Measurements from ENCODE around the gene TTC28. TPM values are rescaled to one million over a fixed set of nuclear protein-coding genes. Genes with fewer than 3 reads are reported as not detected.

TTC28 gene
- total and polyA plus RNA-seq, 12 donors, result 3.4 to 75.6 (median 28.6) TPM

DNA sequence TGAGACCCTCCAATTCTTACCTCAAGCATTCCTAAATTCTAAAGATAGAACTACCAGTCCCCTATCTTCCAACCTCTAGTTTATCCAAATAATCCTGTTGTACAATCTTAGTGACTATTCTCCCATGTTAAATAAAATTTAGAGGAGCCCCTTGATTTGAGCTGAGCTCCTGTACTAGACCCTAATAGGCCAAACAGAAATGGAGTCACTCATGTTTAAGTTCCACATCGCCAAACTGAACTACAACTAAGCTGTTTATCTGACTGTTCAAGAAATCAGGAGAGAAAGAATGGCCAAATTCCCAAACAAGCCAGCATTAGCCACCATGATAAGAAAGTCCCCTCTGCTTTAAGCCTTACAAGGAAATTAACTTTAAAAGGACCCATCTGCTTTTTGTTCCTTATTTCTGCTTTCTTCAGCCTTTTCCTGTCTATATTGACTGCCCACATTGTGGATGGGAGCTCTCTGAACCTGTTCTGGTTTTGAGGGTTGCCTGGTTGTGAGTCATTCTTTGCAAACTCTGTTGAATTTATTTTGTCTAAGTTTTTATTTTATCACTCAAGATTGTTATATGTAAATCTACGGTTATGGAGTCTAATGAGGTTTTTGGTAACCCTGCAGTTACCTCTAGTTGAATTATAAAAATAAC is 90.4 kb downstream of the TTC28 start:
- Histone ChIP-seq H3K9me3 (replicated peaks in 1 of 3) (no peaks in the 10 kb centered on the region), H3K4me3 (no peak overlapping the region), H3K27me3 (no peaks in the 10 kb centered on the region), H3K27ac (no peak overlapping the region), H3K36me3 (replicated peaks in 1 of 2) (no peaks in the 10 kb centered on the region), H3K4me1 (replicated peaks in 1 of 2) (no peaks in the 10 kb centered on the region)
- no peak for DNase-seq
- WGBS, 4 donors, result 90 to 100% (median 91%) methylated on average over 2 of the region's 2 CpGs
- no peak for TF ChIP-seq POLR2A (IDR thresholded peaks at IDR 0.05)
- intact Hi-C loops (cut with DNase I), result loop anchor here in 1 of 2 donors (10.0 kb wide), 1 partner anchor 564 kb away; no protein-coding TSS in a partner anchor

DNA sequence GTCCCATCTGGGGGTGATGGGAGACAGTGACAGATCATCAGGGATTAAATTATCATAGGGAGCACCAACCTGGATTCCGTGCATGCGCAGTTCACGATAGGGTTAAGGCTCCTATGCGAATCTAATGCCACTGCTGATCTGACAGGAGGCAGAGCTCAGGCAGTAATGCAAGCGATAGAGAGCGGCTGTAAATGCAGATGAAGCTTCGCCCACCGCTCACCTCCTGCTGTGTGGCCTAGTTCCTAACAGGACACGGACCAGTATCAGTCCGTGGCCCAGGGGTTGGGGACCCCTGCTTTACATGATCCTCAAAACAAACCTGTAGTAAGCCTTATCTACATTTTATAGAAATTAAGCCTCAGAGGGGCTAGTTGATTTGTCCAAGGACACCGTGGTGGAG is 94.3 kb downstream of the TTC28 start:
- Histone ChIP-seq H3K4me3 (no peak overlapping the region), H3K27me3 (no peaks in the 10 kb centered on the region), H3K27ac (no peak overlapping the region), H3K36me3 (replicated peaks in 1 of 2) (no peaks in the 10 kb centered on the region), H3K4me1 (replicated peaks in 1 of 2) (no peaks in the 10 kb centered on the region), H3K9me3 (replicated peaks in 1 of 3) (no peaks in the 10 kb centered on the region)
- WGBS, 4 donors, result 97 to 99% (median 98%) methylated on average over 11 of the region's 11 CpGs
- TF ChIP-seq, protein P1, sequence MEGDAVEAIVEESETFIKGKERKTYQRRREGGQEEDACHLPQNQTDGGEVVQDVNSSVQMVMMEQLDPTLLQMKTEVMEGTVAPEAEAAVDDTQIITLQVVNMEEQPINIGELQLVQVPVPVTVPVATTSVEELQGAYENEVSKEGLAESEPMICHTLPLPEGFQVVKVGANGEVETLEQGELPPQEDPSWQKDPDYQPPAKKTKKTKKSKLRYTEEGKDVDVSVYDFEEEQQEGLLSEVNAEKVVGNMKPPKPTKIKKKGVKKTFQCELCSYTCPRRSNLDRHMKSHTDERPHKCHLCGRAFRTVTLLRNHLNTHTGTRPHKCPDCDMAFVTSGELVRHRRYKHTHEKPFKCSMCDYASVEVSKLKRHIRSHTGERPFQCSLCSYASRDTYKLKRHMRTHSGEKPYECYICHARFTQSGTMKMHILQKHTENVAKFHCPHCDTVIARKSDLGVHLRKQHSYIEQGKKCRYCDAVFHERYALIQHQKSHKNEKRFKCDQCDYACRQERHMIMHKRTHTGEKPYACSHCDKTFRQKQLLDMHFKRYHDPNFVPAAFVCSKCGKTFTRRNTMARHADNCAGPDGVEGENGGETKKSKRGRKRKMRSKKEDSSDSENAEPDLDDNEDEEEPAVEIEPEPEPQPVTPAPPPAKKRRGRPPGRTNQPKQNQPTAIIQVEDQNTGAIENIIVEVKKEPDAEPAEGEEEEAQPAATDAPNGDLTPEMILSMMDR (IDR thresholded peaks at IDR 0.05), result no peak
- TF ChIP-seq POLR2A (IDR thresholded peaks at IDR 0.05), result no peak
- no peak for DNase-seq
- intact Hi-C loops (cut with DNase I), result loop anchor here in 1 of 2 donors (10.0 kb wide), 1 partner anchor 561 kb away; no protein-coding TSS in a partner anchor

DNA sequence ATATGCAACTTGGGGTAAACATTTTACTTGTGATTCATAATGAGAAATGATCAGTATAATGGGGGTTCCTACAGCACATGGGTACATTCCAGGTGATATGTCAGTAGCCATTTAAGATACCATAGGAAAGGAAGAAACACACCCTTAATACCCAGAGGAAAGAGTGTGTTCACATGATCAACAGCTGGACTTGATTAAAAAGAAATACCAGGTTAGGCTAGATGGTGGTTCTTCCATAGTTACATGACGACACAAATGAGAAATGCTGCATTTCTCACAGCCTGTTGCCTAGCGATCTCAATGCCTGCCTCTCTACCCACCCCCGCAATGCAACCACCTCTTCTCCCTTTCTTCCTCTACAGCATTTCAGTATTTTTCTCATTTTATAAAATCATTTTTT is 96.8 kb downstream of the TTC28 start:
- no peak overlapping the region for H3K4me3 ChIP-seq
- intact Hi-C loops (cut with DNase I), result loop anchor here in 1 of 2 donors (10.0 kb wide), 1 partner anchor 558 kb away; no protein-coding TSS in a partner anchor

DNA sequence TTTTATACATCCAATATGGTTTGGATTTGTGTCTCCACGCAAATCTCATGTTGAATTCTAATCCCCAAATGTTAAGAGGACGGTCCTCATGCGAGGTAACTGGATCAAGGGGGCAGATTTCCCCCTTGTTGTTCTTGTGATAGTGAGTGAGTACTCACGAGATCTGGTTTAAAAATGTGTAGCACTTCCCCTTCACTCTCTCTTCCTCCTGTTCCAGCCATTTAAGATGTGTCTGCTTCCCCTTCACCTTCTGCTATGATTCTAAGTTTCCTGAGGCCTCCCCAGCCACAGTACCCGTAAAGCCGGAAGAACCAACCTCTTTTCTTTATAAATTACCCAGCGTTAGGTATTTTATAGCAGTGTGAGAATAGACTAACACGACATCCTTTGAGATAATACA is 98.6 kb downstream of the TTC28 start:
- Histone ChIP-seq H3K27ac (no peak overlapping the region), H3K9me3 (replicated peaks in 1 of 3) (no peaks in the 10 kb centered on the region), H3K36me3 (replicated peaks in 1 of 2) (no peaks in the 10 kb centered on the region), H3K4me3 (no peak overlapping the region), H3K27me3 (no peaks in the 10 kb centered on the region), H3K4me1 (replicated peaks in 1 of 2) (no peaks in the 10 kb centered on the region)
- TF ChIP-seq, protein P1 (IDR thresholded peaks at IDR 0.05), result no peak
- no peak for TF ChIP-seq POLR2A (IDR thresholded peaks at IDR 0.05)
- no peak for DNase-seq
- intact Hi-C loops (cut with DNase I), result loop anchor here in 1 of 2 donors (10.0 kb wide), 1 partner anchor 556 kb away; no protein-coding TSS in a partner anchor
- WGBS, 4 donors, result 84 to 89% (median 87%) methylated on average over 8 of the region's 8 CpGs

More for the DNA sequence above, 96.8 kb downstream of the TTC28 start:
- Histone ChIP-seq H3K4me1 (replicated peaks in 1 of 2) (no peaks in the 10 kb centered on the region), H3K27me3 (no peaks in the 10 kb centered on the region), H3K27ac (no peak overlapping the region), H3K36me3 (replicated peaks in 1 of 2) (no peaks in the 10 kb centered on the region), H3K9me3 (replicated peaks in 1 of 3) (no peaks in the 10 kb centered on the region)
- DNase-seq, result no peak
- TF ChIP-seq, protein P1 (IDR thresholded peaks at IDR 0.05), result no peak
- no peak for TF ChIP-seq POLR2A (IDR thresholded peaks at IDR 0.05)
- 71 to 84% (median 83%) methylated on average over 3 of the region's 3 CpGs for WGBS, 4 donors

DNA sequence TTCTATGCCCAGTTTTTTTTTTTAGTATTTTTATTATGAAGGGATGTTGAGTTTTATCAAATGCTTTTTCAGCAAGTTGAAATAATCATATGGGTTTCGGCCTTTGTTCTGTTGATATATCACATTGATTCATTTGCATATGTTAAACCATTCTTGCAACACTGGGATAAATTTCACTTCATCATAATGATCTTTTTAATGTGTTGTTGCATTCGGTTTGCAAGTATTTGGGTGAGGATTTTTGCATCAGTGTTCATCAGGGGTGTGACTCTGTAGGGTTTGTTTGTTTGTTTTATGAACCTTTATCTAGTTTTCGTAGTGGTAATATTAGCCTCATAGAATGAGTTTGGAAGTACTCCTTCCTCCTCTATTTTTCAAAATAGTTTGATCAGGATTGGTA is 103.5 kb downstream of the TTC28 start:
- Histone ChIP-seq H3K9me3 (replicated peaks in 1 of 3) (no peaks in the 10 kb centered on the region), H3K4me3 (no peak overlapping the region), H3K27me3 (no peaks in the 10 kb centered on the region), H3K27ac (no peak overlapping the region), H3K4me1 (replicated peaks in 1 of 2) (no peaks in the 10 kb centered on the region), H3K36me3 (replicated peaks in 1 of 2) (no peaks in the 10 kb centered on the region)
- TF ChIP-seq POLR2A (IDR thresholded peaks at IDR 0.05), result no peak
- TF ChIP-seq, protein P1 (IDR thresholded peaks at IDR 0.05), result no peak
- intact Hi-C loops (cut with DNase I), result no loop called here
- WGBS, 4 donors, result 82 to 95% (median 94%) methylated on average over 3 of the region's 3 CpGs
- no peak for DNase-seq
